GM23338 (cell line): ENCODE data around the gene ARHGAP1.
"Not testable (repeated sequence)": the region's sequence is repeated elsewhere in the genome, so short reads cannot be mapped to it uniquely, and the experiment has no call there.

Source experiments
- CREB1 ChIP-seq: fragments of 250-450 bp; sonication (Bioruptor Pico); IDR thresholded peaks from 2 replicates; pipeline ENCODE4 v1.5.0; 2020; ENCODE audit warnings: low read depth, mild to moderate bottlenecking, moderate library complexity
- CTCF ChIP-seq, 2 experiments: fragments of 200-600 bp in 1 of 2; sonication (generic) in 1 of 2; conservative IDR thresholded peaks; 2 replicates each; pipeline versions ENCODE4 v1.5.1 to v1.6.1; 2016 to 2017; ENCODE audit warnings: antibody characterized with exemption in 2 of 2, low read depth in 2 of 2, mild to moderate bottlenecking in 2 of 2, moderate library complexity in 1 of 2
- ETS1 ChIP-seq: IDR thresholded peaks from 2 replicates; pipeline ENCODE4 v1.6.1; 2016; ENCODE audit warnings: antibody characterized with exemption
- EZH2 ChIP-seq: fragments of 200-600 bp; sonication (generic); IDR thresholded peaks from one replicate; pipeline ENCODE4 v1.8.0; 2017; ENCODE audit warnings: antibody characterized with exemption, mild to moderate bottlenecking, low read depth; ENCODE audit not compliant: unreplicated experiment
- EZH2phosphoT487 ChIP-seq: fragments of 200-600 bp; sonication (generic); IDR thresholded peaks from one replicate; pipeline ENCODE4 v1.8.1; 2018; ENCODE audit warnings: antibody characterized with exemption; ENCODE audit not compliant: unreplicated experiment
- JUNB ChIP-seq: IDR thresholded peaks from one replicate; pipeline ENCODE4 v1.6.1; 2016; ENCODE audit warnings: antibody characterized with exemption; ENCODE audit not compliant: unreplicated experiment
- POLR2AphosphoS5 ChIP-seq: IDR thresholded peaks from 2 replicates; pipeline ENCODE4 v1.6.1; 2016; ENCODE audit warnings: antibody characterized with exemption, low read depth
- REST ChIP-seq: IDR thresholded peaks from one replicate; pipeline ENCODE4 v1.6.1; 2018; ENCODE audit warnings: antibody characterized with exemption; ENCODE audit not compliant: unreplicated experiment
- STAT1 ChIP-seq: IDR thresholded peaks from one replicate; pipeline ENCODE4 v1.6.1; 2016; ENCODE audit warnings: antibody characterized with exemption; ENCODE audit not compliant: unreplicated experiment
- ZNF114 ChIP-seq: fragments of 250-450 bp; sonication (Bioruptor Pico); IDR thresholded peaks from 2 replicates; pipeline ENCODE4 v1.5.0; 2020; ENCODE audit warnings: mild to moderate bottlenecking, moderate library complexity

GRCh38 chr11:46709351-46709750, 8.9 kb upstream of the ARHGAP1 start:
- not testable (repeated sequence) for TF ChIP-seq POLR2AphosphoS5; EZH2; CTCF (conservative IDR thresholded peaks at IDR 0.05; ENCODE audit: low read depth in 2 of 2); ZNF114 (CRISPR knock-in tag); ETS1; EZH2phosphoT487; REST; CREB1 (CRISPR knock-in tag); JUNB; STAT1
